ENCODE data around the gene DCLK1. TPM values are rescaled to one million over a fixed set of nuclear protein-coding genes. Genes with fewer than 3 reads are reported as not detected.

Gene DCLK1
- total RNA-seq, 2 donors from 2014 or later = 18.2 to 30.1 TPM

DNA sequence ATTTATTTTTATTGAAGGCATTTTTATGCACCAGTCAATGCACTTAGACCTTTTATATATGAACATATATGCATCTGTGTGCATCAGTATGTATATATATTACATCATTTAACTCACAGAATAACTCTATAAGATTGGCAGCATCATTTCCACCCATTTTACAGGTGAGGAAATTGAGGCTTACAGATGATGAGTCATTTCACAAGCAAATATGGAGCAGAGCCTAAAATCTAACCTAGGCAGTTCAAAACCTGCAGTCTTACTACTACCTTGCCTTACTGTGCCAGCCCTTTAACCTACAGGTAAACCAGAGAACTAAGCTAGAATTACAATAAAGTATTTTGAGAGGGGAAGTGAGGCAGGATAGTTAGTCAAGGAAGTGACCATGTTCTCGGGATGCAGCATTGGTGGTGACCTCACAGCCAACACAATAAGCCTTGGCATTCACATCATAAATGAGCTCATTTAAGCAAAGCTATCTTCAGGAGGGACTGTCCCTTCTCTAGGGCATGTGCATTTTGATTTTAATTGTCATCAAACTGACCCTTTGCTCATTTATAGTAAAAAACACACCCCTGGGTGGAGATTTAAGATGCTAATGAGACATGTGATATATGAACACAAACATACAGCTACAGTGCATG, 274.3 kb downstream of the DCLK1 start:
- ATAC-seq (no peak), DNase-seq (no peak)
- intact Hi-C loops (cut with DNase I) = no loop called here

DNA sequence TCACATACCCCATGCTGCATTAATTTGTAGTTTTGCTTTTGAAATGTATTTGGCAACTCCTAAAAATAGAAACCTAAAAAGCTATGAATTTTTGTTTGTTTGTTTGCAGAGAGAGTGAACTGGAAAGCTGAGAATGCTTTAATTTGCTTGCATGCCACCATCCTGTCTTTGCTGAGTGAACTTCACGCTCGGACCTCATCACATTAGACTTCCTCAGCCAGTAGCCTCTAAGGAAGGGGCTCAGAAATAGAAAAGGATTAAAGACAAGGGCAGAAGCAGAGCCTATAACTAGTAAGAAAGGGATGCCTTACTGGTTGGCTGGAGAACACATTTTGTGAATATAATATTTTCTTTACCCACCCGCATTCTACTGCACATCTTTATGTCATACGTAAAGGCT, 275.1 kb downstream of the DCLK1 start:
- ATAC-seq (no peak), DNase-seq (no peak)
- intact Hi-C loops (cut with DNase I) = no loop called here

DNA sequence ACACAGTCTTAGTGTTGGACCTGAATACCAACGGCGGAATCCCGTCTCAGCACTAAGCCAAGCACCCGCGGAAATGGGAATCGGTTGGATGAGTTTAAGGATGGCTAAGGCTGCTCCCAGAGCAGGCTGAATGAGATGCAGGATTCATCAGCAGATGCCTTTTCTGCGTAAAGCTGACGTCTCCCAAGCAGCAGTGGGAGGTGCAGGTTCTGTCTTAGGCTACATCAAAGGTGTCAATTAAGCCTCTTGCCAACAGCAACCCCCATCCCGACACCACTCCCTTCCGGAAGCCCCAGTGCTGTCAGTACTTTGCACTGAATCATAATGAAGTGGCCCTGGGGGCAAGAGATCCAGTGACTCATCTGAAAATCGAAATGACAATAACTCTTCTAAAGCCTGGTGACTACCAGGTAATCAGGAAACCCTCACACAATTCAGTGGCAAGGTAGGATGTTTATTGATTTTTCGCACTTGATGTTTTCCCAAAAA, 275.6 kb downstream of the DCLK1 start:
- ATAC-seq = peak in 1 of 2 donors; percentile 54
- DNase-seq = no peak
- intact Hi-C loops (cut with DNase I) = no loop called here

DNA sequence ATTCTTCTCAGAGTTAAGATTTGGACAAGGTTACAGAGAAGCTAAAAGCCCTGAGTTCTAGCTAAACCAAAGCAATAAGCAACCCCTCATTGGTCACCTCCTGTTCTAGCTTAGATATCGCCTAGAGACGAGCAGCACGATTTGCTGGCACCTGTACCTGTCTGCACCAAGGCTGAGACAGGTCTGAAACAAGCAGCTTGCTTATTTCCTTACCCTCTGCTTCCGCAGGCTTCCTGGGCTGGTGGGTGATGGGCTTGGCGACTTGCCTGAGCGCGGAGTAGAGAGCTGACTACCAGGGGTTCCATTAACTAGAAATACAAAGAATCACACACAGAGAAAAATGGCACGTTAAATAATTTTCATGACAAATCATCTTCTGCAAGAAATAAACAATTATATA, 276.9 kb downstream of the DCLK1 start:
- no peak for DNase-seq
- no peak for ATAC-seq
- intact Hi-C loops (cut with DNase I) = no loop called here

DNA sequence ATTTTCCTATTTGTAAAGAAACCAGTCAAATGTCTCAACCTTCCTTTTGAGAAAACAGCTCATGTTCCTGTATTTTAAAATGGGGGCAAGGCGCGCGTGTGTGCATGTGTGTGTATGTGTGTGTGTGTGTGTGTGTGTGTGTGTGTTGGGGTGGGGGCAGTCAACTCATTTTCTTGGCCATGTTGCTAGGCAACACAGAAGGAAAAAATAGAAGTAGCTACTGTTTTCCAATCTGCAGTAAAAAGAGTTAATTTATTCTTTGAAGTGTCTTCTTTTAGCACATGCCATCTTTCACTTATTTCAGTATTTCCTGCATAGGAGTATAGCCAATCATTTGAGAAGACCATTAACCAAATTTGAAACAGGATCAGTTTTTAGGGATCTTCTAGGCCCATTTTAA, 279.3 kb downstream of the DCLK1 start:
- no peak for ATAC-seq
- intact Hi-C loops (cut with DNase I) = no loop called here
- DNase-seq = no peak

DNA sequence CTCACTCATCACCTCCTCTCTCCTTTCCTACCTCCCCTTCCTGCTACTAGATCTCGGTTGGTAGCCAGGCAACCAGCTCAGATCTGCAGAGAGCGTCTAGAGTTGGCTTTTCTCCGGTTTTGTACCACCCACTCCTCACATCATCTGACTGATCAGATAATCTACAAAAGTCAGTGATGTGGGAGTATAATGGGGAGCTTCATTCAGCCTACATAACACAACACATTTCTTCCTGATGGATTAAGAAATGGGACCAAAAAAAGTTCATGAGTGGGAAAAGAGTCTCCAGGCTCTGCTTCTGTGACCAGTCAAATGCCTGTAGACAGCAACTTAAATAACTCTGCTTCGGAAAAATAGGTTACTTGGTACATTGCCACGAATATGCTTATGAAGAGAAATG, 279.8 kb downstream of the DCLK1 start:
- DNase-seq = no peak

DNA sequence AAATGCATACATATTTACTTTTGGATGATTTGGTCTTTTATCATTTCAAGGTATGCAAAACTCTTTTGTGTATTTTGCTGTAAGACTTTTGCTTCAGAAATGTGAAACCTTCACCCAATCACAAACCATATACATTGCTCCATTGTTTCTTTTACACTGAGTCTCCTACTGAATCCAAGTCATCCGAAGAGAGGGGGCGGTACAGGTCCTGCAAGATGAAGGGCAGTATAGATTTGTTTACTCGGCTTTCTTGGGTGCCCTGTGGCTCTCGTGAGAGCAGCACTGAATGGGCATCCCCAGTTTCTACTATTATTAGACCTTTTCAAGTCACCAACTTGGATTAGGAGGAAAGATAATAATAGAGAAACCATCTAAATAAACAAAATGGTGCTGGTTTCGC, 280.6 kb downstream of the DCLK1 start:
- ATAC-seq (no peak), DNase-seq (no peak)
- intact Hi-C loops (cut with DNase I) = no loop called here

More for the DNA sequence above, 279.8 kb downstream of the DCLK1 start:
- intact Hi-C loops (cut with DNase I) = no loop called here
- ATAC-seq = no peak

DNA sequence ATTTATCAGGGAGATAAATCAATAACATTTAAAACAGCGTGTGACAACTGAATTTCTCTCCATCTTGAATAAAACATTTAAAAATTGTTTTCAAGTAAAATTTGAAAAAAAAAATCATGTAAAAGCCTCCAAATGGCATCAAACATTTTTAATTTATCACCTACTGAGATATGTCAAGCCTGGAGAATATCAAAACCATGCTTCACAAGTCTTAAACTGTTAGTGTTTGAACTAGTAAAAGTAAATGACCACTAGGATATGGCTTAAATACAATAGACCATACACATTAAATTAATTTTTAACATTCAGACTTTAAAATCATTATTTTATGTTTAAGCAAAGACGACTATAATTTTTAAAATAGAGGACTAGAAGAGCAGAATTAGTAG, 281.9 kb downstream of the DCLK1 start:
- no peak for ATAC-seq
- DNase-seq = no peak
- intact Hi-C loops (cut with DNase I) = no loop called here

DNA sequence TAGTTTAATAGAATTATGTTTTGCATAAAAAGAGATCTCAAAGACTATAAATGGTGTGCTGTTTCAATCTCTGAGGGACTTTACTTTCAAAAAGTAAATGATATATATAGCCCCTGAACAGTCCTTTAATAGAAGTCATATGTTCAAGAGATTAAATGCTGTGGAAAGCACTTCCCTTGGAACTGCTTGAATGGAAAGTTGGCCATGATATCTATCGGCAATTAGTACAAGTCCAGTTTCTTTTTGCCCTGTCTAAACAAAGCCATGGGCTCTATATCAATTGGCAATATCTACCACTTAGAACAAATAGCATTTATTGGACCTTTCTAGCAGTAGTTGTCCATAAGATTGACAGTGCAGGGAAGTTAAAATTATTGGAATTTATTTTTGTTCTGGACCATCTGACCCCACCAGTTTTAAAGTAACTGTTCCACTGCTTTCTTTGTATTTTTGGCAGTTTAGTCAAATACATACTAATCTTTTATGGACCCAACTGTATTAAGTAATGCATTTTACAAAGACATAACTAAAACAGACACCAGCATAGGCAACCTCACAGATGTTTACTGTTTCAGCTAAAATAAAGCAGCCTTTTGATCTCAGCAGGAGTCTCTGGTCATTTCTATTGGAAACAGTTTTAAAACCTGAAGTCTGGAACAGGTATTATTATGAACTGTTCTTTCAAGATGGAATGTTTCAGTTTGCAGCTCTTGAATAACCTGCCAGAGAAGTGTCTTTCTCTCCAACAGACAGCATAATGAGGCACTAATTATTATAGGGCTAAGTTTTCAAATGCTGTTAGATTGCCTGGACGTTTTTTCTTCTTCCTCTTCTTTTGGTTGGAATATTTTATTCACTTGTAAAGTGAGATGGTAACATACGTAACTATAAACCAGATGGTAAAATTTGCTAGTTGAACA, 282.6 kb downstream of the DCLK1 start:
- DNase-seq = no peak
- intact Hi-C loops (cut with DNase I) = no loop called here
- ATAC-seq = no peak

DNA sequence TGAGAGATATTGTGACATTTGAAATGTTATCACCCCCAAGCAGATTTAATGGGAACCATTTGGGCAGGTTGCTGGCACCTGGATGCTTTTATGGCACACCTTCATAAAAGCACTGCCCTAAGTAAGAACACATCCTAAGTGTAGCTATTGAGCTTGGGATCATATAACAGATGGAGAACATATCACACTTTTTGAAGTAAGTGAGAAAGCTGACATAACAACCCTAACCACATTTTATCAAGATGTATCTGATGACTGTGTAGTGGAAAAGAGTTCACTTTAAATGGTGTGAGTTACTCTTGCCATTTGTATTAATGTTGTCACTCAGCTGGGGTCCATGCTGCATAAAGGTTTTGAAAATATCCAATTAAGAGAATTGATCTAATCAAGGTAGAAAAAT, 287.9 kb downstream of the DCLK1 start:
- no peak for DNase-seq
- intact Hi-C loops (cut with DNase I) = no loop called here
- no peak for ATAC-seq

DNA sequence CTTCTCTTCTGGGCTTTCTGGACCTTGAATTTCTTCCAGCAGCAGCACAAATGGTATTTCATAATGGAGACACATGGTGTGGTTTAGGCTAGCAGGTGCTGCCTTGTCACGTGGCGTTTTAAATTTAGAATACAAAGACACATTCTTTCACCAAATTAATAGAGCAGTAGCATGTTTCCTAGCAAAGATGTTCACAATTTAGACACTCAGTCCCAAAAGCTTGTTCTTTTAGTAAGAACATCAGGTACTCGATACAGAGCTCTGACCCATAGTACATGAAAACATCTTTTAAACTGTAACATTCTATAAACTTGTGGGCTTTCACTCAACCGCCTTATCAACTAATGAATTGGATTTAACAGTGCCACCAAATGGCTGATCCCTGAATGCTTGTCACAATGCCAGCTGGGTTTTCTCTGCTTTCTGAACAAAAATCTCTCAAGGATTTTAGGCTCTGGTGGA, 290.1 kb downstream of the DCLK1 start:
- no peak for DNase-seq
- ATAC-seq = no peak
- intact Hi-C loops (cut with DNase I) = no loop called here

DNA sequence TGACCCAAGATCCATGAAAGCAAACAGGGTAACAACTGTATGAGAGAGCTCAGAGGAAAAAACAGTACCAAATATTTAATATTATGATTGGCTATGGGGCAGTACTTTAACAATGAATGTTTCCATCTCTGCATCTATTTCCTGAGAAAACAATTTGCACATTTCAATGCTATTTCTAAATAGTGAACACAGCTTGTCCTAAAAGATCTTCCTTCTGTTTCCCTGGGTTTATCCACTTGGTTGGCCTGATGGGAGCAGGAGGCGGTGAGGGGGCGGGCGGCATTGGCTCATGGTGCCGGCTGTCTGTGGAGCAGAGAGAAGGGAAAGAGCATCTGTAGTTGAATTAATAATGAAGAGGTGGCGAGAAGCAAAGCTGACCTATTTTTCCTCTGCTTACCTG, 291.4 kb downstream of the DCLK1 start:
- DNase-seq = no peak
- no peak for ATAC-seq
- intact Hi-C loops (cut with DNase I) = no loop called here

DNA sequence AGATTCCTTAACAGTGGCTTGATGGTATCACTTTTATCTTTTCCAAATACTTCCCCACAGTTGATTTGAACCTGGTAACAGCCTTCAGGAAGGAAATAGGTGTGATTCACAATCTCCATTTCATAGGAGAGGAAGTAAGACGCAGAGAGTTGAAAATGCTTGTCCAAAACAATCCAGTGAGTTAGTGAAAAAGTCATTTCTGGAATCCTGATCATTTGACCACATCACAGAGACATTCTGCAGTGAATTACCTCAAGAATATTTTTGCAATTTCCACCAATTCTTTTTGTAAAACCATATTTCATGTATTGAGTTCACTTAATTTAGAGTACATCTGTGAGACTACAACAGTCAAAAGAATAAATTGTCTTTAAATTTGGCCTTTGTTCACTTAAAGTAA, 292.8 kb downstream of the DCLK1 start:
- intact Hi-C loops (cut with DNase I) = no loop called here
- no peak for DNase-seq
- ATAC-seq = no peak

DNA sequence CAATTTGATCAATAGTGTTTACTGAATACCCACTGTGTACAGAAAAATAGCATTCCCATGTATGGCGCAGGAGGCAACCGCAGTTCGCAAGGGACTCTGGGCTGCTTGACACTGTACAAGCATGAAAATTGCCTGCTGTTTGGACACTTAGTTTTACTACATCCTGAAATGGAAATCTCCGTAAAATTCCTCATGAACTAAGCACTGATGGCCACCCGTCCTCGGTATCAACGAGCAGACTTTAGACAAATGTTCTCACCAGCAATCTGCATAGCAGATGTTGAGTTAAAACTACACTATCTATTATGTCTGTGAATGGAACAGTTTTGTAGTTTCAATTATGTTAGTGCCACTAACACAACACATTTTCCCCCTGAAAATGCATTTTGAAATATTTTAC, 294.7 kb downstream of the DCLK1 start:
- no peak for ATAC-seq
- intact Hi-C loops (cut with DNase I) = no loop called here
- DNase-seq = no peak

DNA sequence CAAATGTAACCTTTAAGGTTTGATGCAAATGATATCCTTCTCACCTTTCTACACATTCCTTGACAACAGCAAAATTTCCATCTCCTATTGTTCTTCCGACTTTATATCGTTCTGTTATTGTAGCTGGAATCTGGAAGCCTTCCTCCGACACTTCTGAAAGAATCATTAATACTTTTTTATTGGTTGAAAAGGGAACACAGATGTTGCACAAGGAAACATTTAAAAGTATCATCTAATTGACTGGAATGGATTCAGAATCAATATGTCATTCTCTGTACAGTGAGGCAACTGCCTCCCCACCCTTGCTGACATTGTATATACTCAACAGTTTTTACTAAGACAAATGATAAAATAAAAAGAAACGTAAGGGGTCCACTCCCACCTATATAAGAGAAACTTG, 295.2 kb downstream of the DCLK1 start:
- intact Hi-C loops (cut with DNase I) = no loop called here
- ATAC-seq (no peak), DNase-seq (no peak)

DNA sequence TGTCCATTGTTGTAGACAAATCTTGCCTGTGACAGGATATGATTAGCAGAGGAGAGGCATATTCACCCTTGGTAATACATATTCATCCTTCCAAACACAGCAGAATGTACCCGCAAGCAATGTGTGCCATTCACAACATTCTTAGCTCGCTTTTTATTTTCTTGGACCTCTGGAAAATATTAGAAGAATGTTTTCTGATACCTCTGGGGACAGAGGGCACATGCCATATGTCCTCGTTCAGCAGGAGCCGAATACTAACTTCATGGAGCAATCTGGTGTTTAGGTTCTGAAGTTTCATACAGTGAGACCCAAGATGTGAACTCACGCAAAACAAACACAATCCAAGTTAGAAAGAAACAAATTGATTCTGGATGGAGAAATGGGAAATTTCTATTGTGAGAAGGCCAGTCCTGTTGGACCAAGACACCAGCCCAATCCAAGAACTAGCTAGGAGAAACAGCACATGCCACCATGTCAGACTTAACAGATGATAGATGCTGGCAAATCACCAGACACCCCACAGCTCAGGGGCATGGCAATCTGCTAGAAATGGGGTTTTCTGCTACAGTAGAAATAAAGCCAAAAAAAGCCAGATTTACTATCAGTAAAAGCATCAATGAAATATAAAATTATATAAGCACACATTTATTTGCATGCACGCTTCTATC, 297.4 kb downstream of the DCLK1 start:
- no peak for ATAC-seq
- DNase-seq = no peak
- intact Hi-C loops (cut with DNase I) = no loop called here

DNA sequence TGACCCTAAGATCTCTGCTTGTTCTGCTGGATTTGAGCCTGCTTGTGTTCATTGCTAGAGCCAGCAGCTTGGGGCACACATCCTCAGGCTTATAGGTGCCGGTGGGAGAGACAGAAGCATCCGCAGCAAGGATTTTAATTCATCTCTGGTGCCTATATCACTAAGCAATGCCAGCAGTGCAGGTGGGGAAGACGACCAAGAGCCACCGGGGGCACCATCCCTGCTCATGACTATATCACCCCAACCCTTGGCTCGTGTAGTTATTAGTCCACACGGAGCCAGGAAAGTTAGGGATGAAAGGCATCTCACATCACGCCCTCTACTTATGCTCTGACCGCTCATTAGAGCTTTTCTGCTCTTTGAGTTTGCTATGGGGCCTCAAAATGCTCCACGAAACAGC, 298.2 kb downstream of the DCLK1 start:
- intact Hi-C loops (cut with DNase I) = no loop called here
- DNase-seq (no peak), ATAC-seq (no peak)

DNA sequence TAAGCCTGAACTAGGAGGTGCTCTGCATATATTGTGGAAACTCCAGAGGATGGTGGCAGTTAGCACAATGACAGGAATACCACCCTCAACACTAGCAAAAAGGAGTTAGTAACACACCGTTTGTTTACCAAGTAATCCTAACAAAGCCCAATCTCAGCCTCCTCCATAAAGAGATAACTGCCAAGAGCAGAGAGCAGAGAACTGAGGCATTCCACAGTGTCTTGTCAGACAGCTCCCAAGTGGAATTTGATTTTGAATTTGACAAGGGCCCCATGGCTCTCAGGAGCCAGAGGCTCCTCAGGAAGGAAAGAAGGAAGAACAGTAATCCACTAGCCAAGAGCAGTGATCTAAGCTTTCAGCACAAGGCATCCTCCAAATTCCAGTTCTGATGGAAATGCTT, 298.6 kb downstream of the DCLK1 start:
- ATAC-seq (no peak), DNase-seq (no peak)
- intact Hi-C loops (cut with DNase I) = no loop called here

DNA sequence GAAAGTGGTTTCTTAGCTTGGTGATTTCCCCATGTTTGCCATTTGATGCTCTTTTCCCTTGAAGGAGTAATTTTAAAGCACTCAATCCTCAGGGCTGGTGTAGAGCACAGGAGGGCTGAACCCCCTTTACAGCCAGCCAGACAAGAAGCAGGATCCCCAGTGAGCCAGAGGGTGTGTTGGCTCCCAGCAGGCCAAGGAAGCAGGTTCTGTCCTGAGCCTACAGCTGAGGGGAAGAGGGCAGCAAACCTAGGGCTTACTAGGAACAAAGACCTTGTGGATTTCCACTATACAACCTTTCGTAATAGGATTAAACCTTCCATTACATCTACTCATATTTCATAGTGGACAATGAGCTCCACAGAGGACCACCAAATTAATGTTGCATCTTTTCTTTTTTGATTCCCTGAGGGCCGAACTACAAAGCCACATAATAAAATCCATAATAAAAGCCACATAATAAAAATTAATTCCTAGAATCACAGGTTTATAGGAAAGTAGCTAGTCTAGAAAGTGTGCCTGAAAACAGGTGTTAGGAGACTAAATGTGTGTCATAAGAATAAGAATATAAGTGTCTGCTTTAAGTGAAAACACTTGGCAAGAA, 300.2 kb downstream of the DCLK1 start:
- no peak for DNase-seq
- no peak for ATAC-seq
- intact Hi-C loops (cut with DNase I) = no loop called here

Data from left cardiac atrium (tissue), 4 donors.